H9 (cell line): Measurements from ENCODE around the gene CNTN3. TPM values are rescaled to one million over a fixed set of nuclear protein-coding genes. Genes with fewer than 3 reads are reported as not detected.

Experiments
- DNase-seq: peaks from one replicate; pipeline ENCODE4 v3.0.0-alpha.2; 2017
- H2AFZ ChIP-seq: one replicate; pipeline ENCODE4 v1.6.1; 2013; ENCODE audit warnings: mild to moderate bottlenecking, low read length, control low read depth, moderate library complexity
- H2AK5ac ChIP-seq: 2 replicates; pipeline ENCODE4 v1.6.1; 2013; ENCODE audit warnings: low read length, control low read depth, mixed read lengths; ENCODE audit not compliant: insufficient read length
- H2BK120ac ChIP-seq: one replicate; pipeline ENCODE4 v1.6.1; 2013; ENCODE audit warnings: low read depth, mild to moderate bottlenecking, low read length, control low read depth, inconsistent platforms; ENCODE audit not compliant: poor library complexity, severe bottlenecking
- H2BK12ac ChIP-seq: 2 replicates; pipeline ENCODE4 v1.6.1; 2013; ENCODE audit warnings: low read length, control low read depth, mixed read lengths, low read depth; ENCODE audit not compliant: insufficient read length
- H2BK15ac ChIP-seq: 2 replicates; pipeline ENCODE4 v1.6.1; 2013; ENCODE audit warnings: low read depth, low read length, control low read depth
- H2BK20ac ChIP-seq: one replicate; pipeline ENCODE4 v1.6.1; 2013; ENCODE audit warnings: low read depth, mild to moderate bottlenecking, low read length, control low read depth, inconsistent platforms; ENCODE audit not compliant: poor library complexity, severe bottlenecking
- H2BK5ac ChIP-seq: 2 replicates; pipeline ENCODE4 v1.6.1; 2013; ENCODE audit warnings: low read length, control low read depth, mixed read lengths; ENCODE audit not compliant: insufficient read length
- H3K14ac ChIP-seq: 2 replicates; pipeline ENCODE4 v1.6.1; 2013; ENCODE audit warnings: low read length, control low read depth; ENCODE audit not compliant: insufficient read depth
- H3K18ac ChIP-seq: 2 replicates; pipeline ENCODE4 v1.6.1; 2013; ENCODE audit warnings: low read depth, mild to moderate bottlenecking, mixed read lengths, low read length, control low read depth; ENCODE audit not compliant: insufficient read length
- H3K23ac ChIP-seq: 2 replicates; pipeline ENCODE4 v1.6.1; 2013; ENCODE audit warnings: low read length, control low read depth, mixed read lengths, low read depth; ENCODE audit not compliant: insufficient read length
- H3K23me2 ChIP-seq: 2 replicates; pipeline ENCODE4 v1.6.1; 2013; ENCODE audit warnings: low read depth, mild to moderate bottlenecking, mixed read lengths, low read length, control low read depth; ENCODE audit not compliant: insufficient read length, poor library complexity, severe bottlenecking
- H3K27ac ChIP-seq: 2 replicates; pipeline ENCODE4 v1.5.1; 2013; ENCODE audit warnings: low read length, control low read depth, mixed read lengths, low read depth; ENCODE audit not compliant: insufficient read length
- H3K27me3 ChIP-seq: 2 replicates; pipeline ENCODE4 v1.6.1; 2013; ENCODE audit warnings: low read length, control low read depth, inconsistent platforms; ENCODE audit not compliant: insufficient read depth
- H3K4ac ChIP-seq: 2 replicates; pipeline ENCODE4 v1.6.1; 2013; ENCODE audit warnings: low read depth, mild to moderate bottlenecking, control low read depth, inconsistent platforms, low read length, moderate library complexity
- H3K4me1 ChIP-seq: 2 replicates; pipeline ENCODE4 v1.6.1; 2013; ENCODE audit warnings: low read length, control low read depth, inconsistent platforms; ENCODE audit not compliant: insufficient read depth
- H3K4me2 ChIP-seq: 2 replicates; pipeline ENCODE4 v1.6.1; 2013; ENCODE audit warnings: low read length, control low read depth, mixed read lengths; ENCODE audit not compliant: insufficient read length, insufficient read depth
- H3K56ac ChIP-seq: 2 replicates; pipeline ENCODE4 v1.6.1; 2013; ENCODE audit warnings: low read depth, mild to moderate bottlenecking, mixed read lengths, low read length, control low read depth; ENCODE audit not compliant: insufficient read length
- H3K79me1 ChIP-seq: 2 replicates; pipeline ENCODE4 v1.6.1; 2013; ENCODE audit warnings: low read depth, mild to moderate bottlenecking, moderate library complexity, low read length, control low read depth, inconsistent platforms; ENCODE audit not compliant: insufficient read depth, poor library complexity, severe bottlenecking
- H3K79me2 ChIP-seq: 2 replicates; pipeline ENCODE4 v1.6.1; 2013; ENCODE audit warnings: low read length, control low read depth, inconsistent platforms; ENCODE audit not compliant: insufficient read depth
- H3K9ac ChIP-seq: 2 replicates; pipeline ENCODE4 v1.6.1; 2013; ENCODE audit warnings: low read length, control low read depth, mixed read lengths; ENCODE audit not compliant: insufficient read length; ENCODE audit errors: extremely low read depth
- H3K9me3 ChIP-seq: one replicate; pipeline ENCODE4 v1.6.1; 2013; ENCODE audit warnings: low read depth, low read length, inconsistent platforms; ENCODE audit not compliant: control insufficient read depth
- H3T11ph ChIP-seq: one replicate; pipeline ENCODE4 v1.6.1; 2013; ENCODE audit warnings: mild to moderate bottlenecking, low read length, control low read depth, inconsistent platforms
- H4K20me1 ChIP-seq: one replicate; pipeline ENCODE4 v1.6.1; 2013; ENCODE audit not compliant: control insufficient read depth, insufficient read length, insufficient read depth
- H4K5ac ChIP-seq: 2 replicates; pipeline ENCODE4 v1.6.1; 2013; ENCODE audit warnings: low read depth, mild to moderate bottlenecking, mixed read lengths, low read length, control low read depth; ENCODE audit not compliant: insufficient read length
- H4K8ac ChIP-seq: replicated peaks from 2 replicates; pipeline ENCODE4 v1.6.1; 2013; ENCODE audit warnings: low read length, control low read depth, mixed read lengths, low read depth; ENCODE audit not compliant: insufficient read length
- H4K91ac ChIP-seq: 2 replicates; pipeline ENCODE4 v1.6.1; 2013; ENCODE audit warnings: low read depth, mild to moderate bottlenecking, moderate library complexity, mixed read lengths, low read length, control low read depth; ENCODE audit not compliant: insufficient read length
- H3K27ac Mint-ChIP-seq, 3 experiments: 2 replicates in 2 of 3; 3 replicates in 1 of 3; pipeline ENCODE4 v1.8.0; 2020 to 2021; ENCODE audit warnings: mixed read lengths in 3 of 3, mild to moderate bottlenecking in 1 of 3, moderate library complexity in 1 of 3
- H3K27me3 Mint-ChIP-seq: 2 replicates; pipeline ENCODE4 v1.8.0; 2021; ENCODE audit warnings: low read depth, mild to moderate bottlenecking, moderate library complexity, mixed read lengths
- H3K36me3 Mint-ChIP-seq, 3 experiments: 2 replicates in 2 of 3; 3 replicates in 1 of 3; pipeline ENCODE4 v1.8.0; 2020 to 2021; ENCODE audit warnings: low read depth in 3 of 3, mixed read lengths in 3 of 3; ENCODE audit not compliant: insufficient read depth in 1 of 3
- H3K4me1 Mint-ChIP-seq, 2 experiments: 2 replicates each; pipeline ENCODE4 v1.8.0; 2020; ENCODE audit warnings: mixed read lengths in 2 of 2
- H3K4me3 Mint-ChIP-seq, 2 experiments: 2 replicates in 1 of 2; 3 replicates in 1 of 2; pipeline ENCODE4 v1.8.0; 2020 to 2021; ENCODE audit warnings: mild to moderate bottlenecking in 2 of 2, mixed read lengths in 2 of 2, moderate library complexity in 1 of 2
- H3K9me3 Mint-ChIP-seq, 2 experiments: 2 replicates in 1 of 2; 3 replicates in 1 of 2; pipeline ENCODE4 v1.8.0; 2020; ENCODE audit warnings: mild to moderate bottlenecking in 2 of 2, mixed read lengths in 2 of 2, moderate library complexity in 1 of 2
- WGBS: extraction: QIAGEN DNeasy Blood & Tissue Kit; methylation state at CpG from one replicate; pipeline ENCODE4 v1.1.7; 2013; ENCODE audit warnings: missing lambda C conversion rate, low lambda C conversion rate, mixed read lengths; ENCODE audit not compliant: insufficient read length; ENCODE audit errors: extremely low coverage; 5-methylcytosine and 5-hydroxymethylcytosine counted together
- total RNA-seq: library from RNA; stranded (reverse); gene quantifications from 2 replicates; pipeline ENCODE4 v1.2.1, GENCODE V29; 2021
- TF ChIP-seq, protein P1 (sequence below): fragments of 200-600 bp; sonication (generic); conservative IDR thresholded peaks from 3 replicates; pipeline ENCODE4 v1.8.0; 2021; ENCODE audit warnings: antibody characterized with exemption, mild to moderate bottlenecking

Gene CNTN3
- total RNA-seq, 1 experiment from 2014 or later = not detected

DNA sequence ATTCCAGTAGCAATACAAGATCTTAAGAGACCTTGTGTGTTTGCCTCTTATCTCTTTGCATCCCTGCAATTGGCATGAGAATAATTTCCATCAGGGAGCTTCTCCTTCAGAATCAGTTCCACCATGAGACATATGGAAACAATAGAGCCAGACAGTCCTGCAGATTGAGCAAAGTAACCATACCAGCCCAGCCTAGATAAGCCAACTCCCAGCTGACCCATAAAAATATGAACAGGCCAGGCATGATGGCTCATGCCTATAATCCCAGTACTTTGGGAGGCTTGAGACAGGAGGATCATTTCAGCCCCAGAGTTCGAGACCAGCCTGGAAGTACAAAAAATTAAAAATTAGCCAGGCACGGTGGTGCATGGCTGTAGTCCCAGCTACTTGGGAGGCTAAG, 12.7 kb downstream of the CNTN3 start:
- Histone ChIP-seq H4K5ac (no peak overlapping the region), H4K20me1 (no peaks in the 10 kb centered on the region), H3K9ac (no peak overlapping the region), H3K14ac (no peak overlapping the region), H2BK12ac (no peak overlapping the region), H3K4me2 (no peak overlapping the region), H3K9me3 (no peaks in the 10 kb centered on the region), H3K23ac (no peak overlapping the region), H2BK120ac (no peak overlapping the region), H4K8ac (no peak overlapping the region), H2AFZ (no peak overlapping the region), H3K56ac (no peak overlapping the region), H3K4ac (no peak overlapping the region), H2BK5ac (no peak overlapping the region), H3K4me1 (no peaks in the 10 kb centered on the region), H2BK20ac (no peak overlapping the region), H3K27ac (no peak overlapping the region), H3T11ph (no peak overlapping the region), H3K27me3 (no peaks in the 10 kb centered on the region), H2AK5ac (no peak overlapping the region), H3K23me2 (no peaks in the 10 kb centered on the region), H3K79me1 (no peaks in the 10 kb centered on the region), H3K79me2 (no peaks in the 10 kb centered on the region), H4K91ac (no peak overlapping the region), H3K18ac (no peak overlapping the region), H2BK15ac (no peak overlapping the region)
- H3K27ac Mint-ChIP-seq = no peak overlapping the region
- no peaks in the 10 kb centered on the region; the same call in 1 of the 2 replicates for H3K27me3 Mint-ChIP-seq
- DNase-seq = no peak
- no CpG with 5 or more reads among the region's 2 CpGs for WGBS
- H3K4me3 Mint-ChIP-seq = no peak overlapping the region
- peaks cover 0 to 8% (median 0%) of the 10 kb centered on the region in 3 experiments; a peak in 2 of 7 replicates for H3K36me3 Mint-ChIP-seq
- no peaks in the 10 kb centered on the region for H3K4me1 Mint-ChIP-seq
- TF ChIP-seq, protein P1, sequence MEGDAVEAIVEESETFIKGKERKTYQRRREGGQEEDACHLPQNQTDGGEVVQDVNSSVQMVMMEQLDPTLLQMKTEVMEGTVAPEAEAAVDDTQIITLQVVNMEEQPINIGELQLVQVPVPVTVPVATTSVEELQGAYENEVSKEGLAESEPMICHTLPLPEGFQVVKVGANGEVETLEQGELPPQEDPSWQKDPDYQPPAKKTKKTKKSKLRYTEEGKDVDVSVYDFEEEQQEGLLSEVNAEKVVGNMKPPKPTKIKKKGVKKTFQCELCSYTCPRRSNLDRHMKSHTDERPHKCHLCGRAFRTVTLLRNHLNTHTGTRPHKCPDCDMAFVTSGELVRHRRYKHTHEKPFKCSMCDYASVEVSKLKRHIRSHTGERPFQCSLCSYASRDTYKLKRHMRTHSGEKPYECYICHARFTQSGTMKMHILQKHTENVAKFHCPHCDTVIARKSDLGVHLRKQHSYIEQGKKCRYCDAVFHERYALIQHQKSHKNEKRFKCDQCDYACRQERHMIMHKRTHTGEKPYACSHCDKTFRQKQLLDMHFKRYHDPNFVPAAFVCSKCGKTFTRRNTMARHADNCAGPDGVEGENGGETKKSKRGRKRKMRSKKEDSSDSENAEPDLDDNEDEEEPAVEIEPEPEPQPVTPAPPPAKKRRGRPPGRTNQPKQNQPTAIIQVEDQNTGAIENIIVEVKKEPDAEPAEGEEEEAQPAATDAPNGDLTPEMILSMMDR = no peak
- peaks cover 7 to 8% of the 10 kb centered on the region in 2 experiments; a peak in 3 of 5 replicates for H3K9me3 Mint-ChIP-seq
